ENCODE measurements around the gene UHRF1.
A peak's percentile ranks its signal among the peaks of the same experiment; 100 is the strongest.

Gene UHRF1

DNA sequence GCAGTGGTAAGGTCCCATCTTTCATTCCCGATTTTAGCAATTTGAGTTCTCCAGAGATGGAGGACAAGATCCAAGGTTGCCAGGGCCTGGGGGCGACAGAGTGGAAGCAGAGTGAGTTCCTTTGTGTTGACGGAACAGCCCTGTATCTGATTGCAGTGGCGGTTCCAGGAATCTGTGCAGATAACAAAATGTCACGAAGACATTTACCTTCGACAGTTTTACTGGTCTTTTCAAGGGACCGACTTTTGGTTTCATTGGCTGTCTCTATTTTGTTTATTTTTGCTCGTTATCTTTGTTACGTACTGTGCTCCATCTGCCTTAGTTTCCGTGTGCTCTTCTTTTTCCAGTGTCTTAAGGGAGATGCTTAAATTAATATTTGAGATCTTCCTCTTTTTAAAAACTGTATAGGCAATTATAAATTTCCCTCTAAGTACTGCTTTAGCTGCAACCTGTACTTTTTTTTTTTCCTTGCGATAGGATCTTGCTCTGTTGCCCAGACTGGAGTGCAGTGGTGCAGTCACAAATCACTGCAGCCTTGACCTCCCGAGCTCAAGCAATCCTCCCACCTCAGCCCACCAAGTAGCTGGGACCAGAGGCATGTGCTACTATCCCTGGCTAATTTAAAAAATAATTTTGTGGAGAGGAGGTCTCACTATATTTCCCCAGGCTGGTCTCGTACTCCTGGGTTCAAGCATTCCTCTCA, 82.8 kb downstream of the UHRF1 start:
- DNase-seq: no peak

DNA sequence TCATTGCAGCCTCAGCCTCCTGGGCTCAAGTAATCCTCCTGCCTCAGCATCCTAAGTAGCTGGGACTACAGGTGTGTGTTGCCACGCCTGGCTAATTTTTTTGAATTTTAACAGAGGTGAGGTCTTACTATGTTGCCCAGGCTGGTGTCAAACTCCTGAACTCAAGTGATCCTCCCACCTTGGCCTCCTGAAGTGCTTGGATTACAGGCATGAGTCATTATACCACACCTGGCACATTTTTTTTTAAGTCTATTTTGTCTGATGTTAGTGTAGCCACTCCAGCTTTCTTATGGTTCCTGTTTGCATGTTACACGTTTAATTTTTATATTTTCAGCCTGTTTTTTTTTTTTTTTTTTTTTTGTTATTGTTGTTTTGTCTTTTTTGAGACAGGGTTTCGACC, 84.4 kb downstream of the UHRF1 start:
- no peak for DNase-seq

- DNase-seq: no peak
Measured at GRCh38 chr19:4996701-4997100, 87.4 kb downstream of the UHRF1 start.

DNA sequence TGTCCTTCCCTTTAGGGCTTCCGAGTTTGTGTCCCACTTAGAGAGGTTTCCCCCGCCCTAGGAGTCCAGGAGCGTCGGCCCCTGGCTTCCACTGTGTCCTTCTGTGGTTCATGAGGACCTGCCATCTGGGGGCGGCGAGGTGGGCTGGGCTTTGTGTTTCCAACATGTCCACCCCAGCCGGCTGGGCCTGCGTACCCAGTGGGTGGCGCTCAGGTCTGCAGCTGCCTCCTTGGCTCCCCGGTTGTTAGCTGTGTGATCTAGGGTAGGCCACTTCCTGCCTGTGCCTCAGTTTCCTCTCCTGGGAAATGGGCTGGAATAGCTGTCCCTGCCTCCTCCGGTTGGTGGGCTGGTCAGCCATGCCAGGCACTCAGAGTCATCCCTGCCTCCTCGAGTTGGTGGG, 88.0 kb downstream of the UHRF1 start:
- DNase-seq: no peak

DNA sequence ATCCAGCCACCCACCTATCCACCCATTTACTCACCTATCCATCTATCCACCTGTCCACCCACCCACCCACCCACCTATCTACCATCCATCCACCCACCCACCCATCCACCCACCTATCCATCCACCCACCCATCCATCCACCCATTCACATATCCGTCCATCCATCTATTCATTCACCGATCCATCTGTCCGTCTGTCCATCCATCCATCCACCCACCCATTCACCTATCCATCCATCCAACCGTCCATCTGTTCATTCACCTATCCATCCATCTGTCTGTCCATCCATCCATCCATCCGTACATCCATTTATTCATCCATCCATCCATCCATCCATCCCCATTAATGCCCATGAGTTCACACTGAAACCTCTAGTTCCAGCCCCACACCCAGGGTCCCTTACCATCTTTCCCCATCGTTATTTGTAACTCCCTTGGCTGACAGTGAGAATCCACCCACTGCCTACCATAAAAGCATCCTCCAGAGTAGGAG, 90.9 kb downstream of the UHRF1 start:
- no peak for DNase-seq

DNA sequence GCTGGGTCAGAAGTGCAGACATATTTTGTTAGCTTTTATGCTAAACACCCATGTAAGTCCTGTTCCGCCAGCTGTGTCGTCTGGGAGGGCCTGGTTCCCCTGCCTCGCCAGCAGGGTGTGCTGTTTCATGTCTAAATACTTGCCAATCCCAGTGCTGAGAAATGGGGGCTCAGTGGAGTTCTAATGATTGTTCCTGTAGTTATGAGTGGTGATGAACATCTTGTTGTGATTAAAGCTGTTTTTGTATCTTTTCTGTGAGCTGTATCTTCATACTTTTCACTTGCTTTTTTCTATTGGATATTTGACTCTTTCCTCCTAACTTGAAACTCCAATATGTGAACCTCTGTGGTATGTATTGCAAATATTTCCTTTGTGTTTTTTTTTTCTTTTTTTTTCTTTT, 92.3 kb downstream of the UHRF1 start:
- DNase-seq: peak; percentile 48 to 64 (median 50)

- no peak for DNase-seq
Measured at GRCh38 chr19:5002143-5002542, 92.8 kb downstream of the UHRF1 start.

DNA sequence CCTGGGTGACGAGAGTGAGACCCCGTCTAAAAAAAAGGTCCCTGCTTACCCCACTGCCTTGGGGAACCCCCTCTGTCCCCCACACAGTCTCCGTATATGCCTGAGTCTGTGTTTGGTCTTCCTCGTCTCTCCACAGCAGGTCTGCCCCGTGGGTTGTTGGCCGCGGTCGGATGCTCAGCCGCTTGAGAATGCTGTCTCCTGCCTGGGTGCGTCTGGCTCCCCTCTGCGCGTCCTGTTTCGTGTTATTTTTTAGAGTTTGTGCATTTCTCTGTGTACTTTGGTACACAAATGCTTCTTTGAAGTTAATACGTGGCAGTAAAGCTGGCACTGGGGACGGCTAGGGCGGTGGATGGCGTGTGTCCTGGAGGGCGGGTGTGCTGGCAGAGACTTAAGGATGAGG, 94.5 kb downstream of the UHRF1 start:
- no peak for DNase-seq

- no peak for DNase-seq
Measured at GRCh38 chr19:5005096-5005495, 95.8 kb downstream of the UHRF1 start.

DNA sequence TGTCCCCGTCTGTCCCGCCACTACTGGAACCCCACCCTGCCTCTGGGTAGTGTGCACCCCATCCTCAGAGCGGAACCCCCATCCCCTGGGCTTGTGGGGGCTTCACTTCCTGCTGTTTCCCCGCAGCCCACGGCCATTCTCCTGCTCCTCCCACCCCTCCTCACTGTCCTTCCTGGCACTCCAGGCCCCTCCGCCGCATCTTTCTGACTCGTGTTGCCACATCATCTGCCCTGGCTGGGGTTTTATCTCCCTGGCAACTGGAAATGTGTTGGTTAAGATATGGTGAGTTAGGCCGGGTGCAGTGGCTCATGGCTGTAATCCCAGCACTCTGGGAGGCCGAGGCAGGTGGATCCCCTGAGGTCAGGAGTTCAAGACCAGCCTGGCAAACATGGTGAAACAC, 96.9 kb downstream of the UHRF1 start:
- DNase-seq: no peak

GRCh38 chr19:5006821-5007220, 97.5 kb downstream of the UHRF1 start:
- DNase-seq: no peak
